ENCODE measurements around the gene IFT80.

DNA sequence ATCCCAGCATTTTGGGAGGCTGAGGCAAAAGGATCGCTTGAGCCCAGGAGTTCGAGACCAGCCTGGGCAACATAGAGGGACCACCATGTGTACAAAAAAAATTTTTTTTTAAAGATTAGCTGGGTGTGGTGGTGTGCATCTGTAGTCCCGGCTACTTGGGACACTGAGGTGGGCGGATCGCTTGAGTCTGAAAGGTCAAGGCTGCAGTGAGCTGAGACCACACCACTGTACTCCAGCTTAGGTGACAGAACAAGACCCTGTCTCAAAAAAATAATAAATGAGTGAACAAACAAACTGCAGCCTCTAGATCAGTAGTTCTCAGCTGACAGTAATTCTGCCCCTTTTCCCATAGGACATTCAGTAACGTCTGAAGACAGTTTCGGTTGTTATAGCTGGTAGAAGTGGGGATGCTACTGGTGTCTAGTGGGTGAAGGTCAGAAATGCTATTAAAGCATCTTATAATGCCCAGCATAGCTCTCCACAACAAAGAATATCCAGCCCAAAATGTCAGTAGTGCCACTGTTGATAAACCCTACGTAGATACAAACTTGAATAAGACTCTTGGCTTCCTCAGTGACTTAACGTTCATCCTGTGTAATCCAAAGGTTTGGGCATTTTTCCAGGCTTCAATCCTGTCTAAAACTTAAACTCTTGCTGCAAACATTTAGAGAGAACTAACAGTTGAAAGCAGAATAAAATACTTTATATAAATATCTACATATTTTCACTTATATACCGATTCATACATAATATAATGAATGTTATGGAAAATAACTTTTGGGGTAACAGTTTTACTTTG, 11.0 kb upstream of the IFT80 start:
- TF ChIP-seq CTCF (IDR thresholded peaks at IDR 0.05) (no peak), POLR2A (IDR thresholded peaks at IDR 0.05) (no peak)

Data from adrenal gland (tissue), 5 donors.